Measurements from ENCODE around the gene SLC39A10. TPM values are rescaled to one million over a fixed set of nuclear protein-coding genes. Genes with fewer than 3 reads are reported as not detected.
"Not testable (repeated sequence)": the region's sequence is repeated elsewhere in the genome, so short reads cannot be mapped to it uniquely, and the experiment has no call there.

Gene SLC39A10
- total RNA-seq, 1 donor from 2014 or later, result 29.4 TPM

GRCh38 chr2:195639238-195639858 is 17.7 kb upstream of the SLC39A10 start:
- intact Hi-C loops (cut with DNase I), result no loop called here
- H3K9me3 ChIP-seq, result no peaks in the 10 kb centered on the region
- no peak overlapping the region for H3K27ac ChIP-seq
- no peaks in the 10 kb centered on the region for H3K4me1 ChIP-seq
- H3K27me3 ChIP-seq, result no peaks in the 10 kb centered on the region
- ATAC-seq (no peak), DNase-seq (no peak)
- H3K36me3 ChIP-seq, result no peaks in the 10 kb centered on the region
- H3K4me3 ChIP-seq, result no peak overlapping the region
- TF ChIP-seq CTCF (IDR thresholded peaks at IDR 0.05), result no peak

GRCh38 chr2:195639959-195640358 is 17.1 kb upstream of the SLC39A10 start:
- Histone ChIP-seq H3K36me3 (no peaks in the 10 kb centered on the region), H3K9me3 (no peaks in the 10 kb centered on the region), H3K27ac (no peak overlapping the region), H3K4me1 (no peaks in the 10 kb centered on the region), H3K4me3 (no peak overlapping the region), H3K27me3 (no peaks in the 10 kb centered on the region)
- ATAC-seq (peak; percentile 62), DNase-seq (no peak)
- intact Hi-C loops (cut with DNase I), result no loop called here
- TF ChIP-seq CTCF (IDR thresholded peaks at IDR 0.05), result no peak

- Histone ChIP-seq H3K27me3 (no peaks in the 10 kb centered on the region), H3K9me3 (no peaks in the 10 kb centered on the region), H3K4me1 (no peaks in the 10 kb centered on the region), H3K36me3 (no peaks in the 10 kb centered on the region), H3K27ac (no peak overlapping the region), H3K4me3 (no peak overlapping the region)
- no peak for TF ChIP-seq CTCF (IDR thresholded peaks at IDR 0.05)
- intact Hi-C loops (cut with DNase I), result no loop called here
- DNase-seq (no peak), ATAC-seq (peak; percentile 61)
Observed at GRCh38 chr2:195642027-195642678, 14.9 kb upstream of the SLC39A10 start.

GRCh38 chr2:195642679-195643068 is 14.4 kb upstream of the SLC39A10 start:
- H3K27ac ChIP-seq, result no peak overlapping the region
- no peak for TF ChIP-seq CTCF (IDR thresholded peaks at IDR 0.05)

GRCh38 chr2:195644708-195645107 is 12.3 kb upstream of the SLC39A10 start:
- DNase-seq; intact Hi-C loops (cut with DNase I); H3K9me3 ChIP-seq; ATAC-seq; H3K4me1 ChIP-seq; H3K4me3 ChIP-seq; H3K27ac ChIP-seq; H3K27me3 ChIP-seq; H3K36me3 ChIP-seq: not testable (repeated sequence)

More at GRCh38 chr2:195642679-195643068, 14.4 kb upstream of the SLC39A10 start:
- ATAC-seq (peak; percentile 85), DNase-seq (no peak)
- Histone ChIP-seq H3K9me3 (no peaks in the 10 kb centered on the region), H3K36me3 (no peaks in the 10 kb centered on the region), H3K4me3 (no peak overlapping the region), H3K27me3 (no peaks in the 10 kb centered on the region), H3K4me1 (no peaks in the 10 kb centered on the region)
- intact Hi-C loops (cut with DNase I), result no loop called here

DNA sequence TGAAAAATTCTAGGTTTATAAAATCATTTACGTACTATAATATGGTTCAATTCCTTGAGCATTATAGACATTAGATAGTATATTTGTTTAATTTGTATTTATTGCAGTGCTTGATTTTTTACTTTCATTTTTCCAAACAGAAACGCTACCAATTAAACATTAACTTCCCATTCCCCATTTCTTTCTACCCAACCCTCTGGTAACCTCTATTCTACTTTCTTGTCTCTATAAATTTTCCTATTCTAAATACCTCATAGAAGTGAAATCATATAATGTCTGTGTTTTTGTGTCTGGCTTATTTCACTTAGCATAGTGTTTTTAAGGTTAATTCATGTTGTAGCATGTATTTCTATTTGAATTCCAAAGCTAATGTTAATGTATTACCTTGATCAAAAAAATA is 11.6 kb upstream of the SLC39A10 start:
- intact Hi-C loops (cut with DNase I), result no loop called here
- DNase-seq (no peak), ATAC-seq (no peak)
- TF ChIP-seq CTCF (IDR thresholded peaks at IDR 0.05), result no peak
- Histone ChIP-seq H3K9me3 (no peaks in the 10 kb centered on the region), H3K27me3 (no peaks in the 10 kb centered on the region), H3K36me3 (no peaks in the 10 kb centered on the region), H3K27ac (no peak overlapping the region), H3K4me3 (no peak overlapping the region), H3K4me1 (no peaks in the 10 kb centered on the region)
